ENCODE data around the gene ABCC4. TPM values are rescaled to one million over a fixed set of nuclear protein-coding genes. Genes with fewer than 3 reads are reported as not detected.

Gene ABCC4
- total and polyA plus RNA-seq, 4 donors, result 0.74 to 22.5 (median 2.0) TPM

DNA sequence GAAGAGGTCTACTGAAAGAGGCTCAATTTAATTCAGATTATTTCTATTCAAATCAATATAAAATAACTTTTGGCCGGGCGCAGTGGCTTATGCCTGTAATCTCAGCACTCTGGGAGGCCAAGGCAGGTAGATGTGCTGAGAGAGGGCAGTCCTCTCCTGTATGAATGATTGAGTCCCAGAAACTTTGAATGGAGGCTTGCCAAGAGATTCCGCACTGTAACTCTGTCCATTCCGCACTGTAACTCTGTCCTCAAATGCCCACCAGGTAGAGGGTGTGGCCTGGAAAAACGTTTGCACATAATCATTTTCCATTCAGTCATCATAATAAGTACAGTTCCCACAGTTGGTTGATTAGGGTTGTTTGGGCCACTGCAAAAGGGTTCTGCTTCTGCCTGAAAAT is 314.2 kb downstream of the ABCC4 start:
- no peak overlapping the region for H3K4me3 ChIP-seq (ENCODE audit: low read depth in 1 of 3, low read length in 3 of 3)
- no peaks in the 10 kb centered on the region for H3K9me3 ChIP-seq (ENCODE audit: control insufficient read depth in 4 of 4, low read length in 3 of 4)
- H3K27me3 ChIP-seq (ENCODE audit: control insufficient read depth in 4 of 4, insufficient read depth in 4 of 4, low read length in 3 of 4), result peaks cover 0 to 3% (median 0%) of the 10 kb centered on the region in 4 donors
- TF ChIP-seq SP1 (IDR thresholded peaks at IDR 0.05) (no peak), TAF1 (conservative IDR thresholded peaks at IDR 0.05) (no peak), EGR1 (IDR thresholded peaks at IDR 0.05; ENCODE audit: low read depth in 2 of 2) (no peak), FOXA2 (IDR thresholded peaks at IDR 0.05) (no peak), FOXA1 (IDR thresholded peaks at IDR 0.05) (no peak)
- DNase-seq (ENCODE audit: low spot score), result no peak
- no peak overlapping the region for H3K9ac ChIP-seq (ENCODE audit: low read depth in 1 of 2, low read length in 2 of 2)
- no peak overlapping the region for H3K27ac ChIP-seq (ENCODE audit: low read depth in 1 of 2, low read length in 2 of 2)
- no peaks in the 10 kb centered on the region for H3K4me1 ChIP-seq (ENCODE audit: control insufficient read depth in 4 of 4, insufficient read depth in 4 of 4, low read length in 3 of 4)
- WGBS, result 83% methylated on average over 5 of the region's 5 CpGs
- H3K36me3 ChIP-seq (ENCODE audit: control insufficient read depth in 4 of 4, insufficient read depth in 3 of 4, low read depth in 1 of 4, low read length in 3 of 4), result no peaks in the 10 kb centered on the region

DNA sequence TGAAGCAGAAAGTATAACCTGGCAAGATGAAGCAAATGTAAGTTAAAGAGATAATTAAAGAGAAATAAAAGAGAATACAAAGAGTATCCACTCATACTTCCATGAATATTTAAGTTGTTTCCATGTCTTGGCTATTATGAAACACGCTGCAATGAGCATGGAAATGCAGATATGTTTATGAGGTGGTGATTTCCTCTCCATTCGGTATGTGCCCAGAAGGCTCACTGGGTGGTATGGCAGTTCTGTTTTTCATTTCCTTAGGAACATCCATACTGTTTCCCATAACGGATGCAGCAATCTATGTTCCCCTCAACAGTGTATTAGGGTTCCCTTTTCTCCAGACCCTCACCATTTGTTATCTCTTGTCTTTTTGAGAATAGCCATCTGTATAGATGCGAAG is 316.3 kb downstream of the ABCC4 start:
- Histone ChIP-seq H3K27me3 (ENCODE audit: control insufficient read depth in 4 of 4, insufficient read depth in 4 of 4, low read length in 3 of 4) (no peaks in the 10 kb centered on the region), H3K36me3 (ENCODE audit: control insufficient read depth in 4 of 4, insufficient read depth in 3 of 4, low read depth in 1 of 4, low read length in 3 of 4) (no peaks in the 10 kb centered on the region), H3K27ac (ENCODE audit: low read depth in 1 of 2, low read length in 2 of 2) (no peak overlapping the region), H3K9ac (ENCODE audit: low read depth in 1 of 2, low read length in 2 of 2) (no peak overlapping the region), H3K4me3 (ENCODE audit: low read depth in 1 of 3, low read length in 3 of 3) (no peak overlapping the region), H3K9me3 (ENCODE audit: control insufficient read depth in 4 of 4, low read length in 3 of 4) (no peaks in the 10 kb centered on the region), H3K4me1 (ENCODE audit: control insufficient read depth in 4 of 4, insufficient read depth in 4 of 4, low read length in 3 of 4) (no peaks in the 10 kb centered on the region)
- no peak for TF ChIP-seq HNF4G (IDR thresholded peaks at IDR 0.05)
- TF ChIP-seq, protein P1, sequence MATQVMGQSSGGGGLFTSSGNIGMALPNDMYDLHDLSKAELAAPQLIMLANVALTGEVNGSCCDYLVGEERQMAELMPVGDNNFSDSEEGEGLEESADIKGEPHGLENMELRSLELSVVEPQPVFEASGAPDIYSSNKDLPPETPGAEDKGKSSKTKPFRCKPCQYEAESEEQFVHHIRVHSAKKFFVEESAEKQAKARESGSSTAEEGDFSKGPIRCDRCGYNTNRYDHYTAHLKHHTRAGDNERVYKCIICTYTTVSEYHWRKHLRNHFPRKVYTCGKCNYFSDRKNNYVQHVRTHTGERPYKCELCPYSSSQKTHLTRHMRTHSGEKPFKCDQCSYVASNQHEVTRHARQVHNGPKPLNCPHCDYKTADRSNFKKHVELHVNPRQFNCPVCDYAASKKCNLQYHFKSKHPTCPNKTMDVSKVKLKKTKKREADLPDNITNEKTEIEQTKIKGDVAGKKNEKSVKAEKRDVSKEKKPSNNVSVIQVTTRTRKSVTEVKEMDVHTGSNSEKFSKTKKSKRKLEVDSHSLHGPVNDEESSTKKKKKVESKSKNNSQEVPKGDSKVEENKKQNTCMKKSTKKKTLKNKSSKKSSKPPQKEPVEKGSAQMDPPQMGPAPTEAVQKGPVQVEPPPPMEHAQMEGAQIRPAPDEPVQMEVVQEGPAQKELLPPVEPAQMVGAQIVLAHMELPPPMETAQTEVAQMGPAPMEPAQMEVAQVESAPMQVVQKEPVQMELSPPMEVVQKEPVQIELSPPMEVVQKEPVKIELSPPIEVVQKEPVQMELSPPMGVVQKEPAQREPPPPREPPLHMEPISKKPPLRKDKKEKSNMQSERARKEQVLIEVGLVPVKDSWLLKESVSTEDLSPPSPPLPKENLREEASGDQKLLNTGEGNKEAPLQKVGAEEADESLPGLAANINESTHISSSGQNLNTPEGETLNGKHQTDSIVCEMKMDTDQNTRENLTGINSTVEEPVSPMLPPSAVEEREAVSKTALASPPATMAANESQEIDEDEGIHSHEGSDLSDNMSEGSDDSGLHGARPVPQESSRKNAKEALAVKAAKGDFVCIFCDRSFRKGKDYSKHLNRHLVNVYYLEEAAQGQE (IDR thresholded peaks at IDR 0.05), result no peak
- TF ChIP-seq RXRA (IDR thresholded peaks at IDR 0.05), result no peak
- TF ChIP-seq EGR1 (IDR thresholded peaks at IDR 0.05; ENCODE audit: low read depth in 2 of 2), result no peak
- TF ChIP-seq FOXA2 (IDR thresholded peaks at IDR 0.05), result no peak
- TF ChIP-seq RAD21 (IDR thresholded peaks at IDR 0.05), result no peak
- TF ChIP-seq NR2F2 (IDR thresholded peaks at IDR 0.05), result no peak
- TF ChIP-seq, protein P2, sequence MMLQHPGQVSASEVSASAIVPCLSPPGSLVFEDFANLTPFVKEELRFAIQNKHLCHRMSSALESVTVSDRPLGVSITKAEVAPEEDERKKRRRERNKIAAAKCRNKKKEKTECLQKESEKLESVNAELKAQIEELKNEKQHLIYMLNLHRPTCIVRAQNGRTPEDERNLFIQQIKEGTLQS (IDR thresholded peaks at IDR 0.05), result no peak
- no peak for TF ChIP-seq JUND (IDR thresholded peaks at IDR 0.05)
- TF ChIP-seq, protein P3, sequence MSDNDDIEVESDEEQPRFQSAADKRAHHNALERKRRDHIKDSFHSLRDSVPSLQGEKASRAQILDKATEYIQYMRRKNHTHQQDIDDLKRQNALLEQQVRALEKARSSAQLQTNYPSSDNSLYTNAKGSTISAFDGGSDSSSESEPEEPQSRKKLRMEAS (IDR thresholded peaks at IDR 0.05), result no peak
- no peak for TF ChIP-seq TAF1 (conservative IDR thresholded peaks at IDR 0.05)
- no peak for TF ChIP-seq HNF4A (conservative IDR thresholded peaks at IDR 0.05)
- no peak for TF ChIP-seq GABPA (IDR thresholded peaks at IDR 0.05 in 1 of 2, conservative IDR thresholded peaks at IDR 0.05 in 1 of 2)
- TF ChIP-seq SP1 (IDR thresholded peaks at IDR 0.05), result no peak
- WGBS, result 82% methylated on average over 4 of the region's 4 CpGs
- no peak for DNase-seq (ENCODE audit: low spot score)

DNA sequence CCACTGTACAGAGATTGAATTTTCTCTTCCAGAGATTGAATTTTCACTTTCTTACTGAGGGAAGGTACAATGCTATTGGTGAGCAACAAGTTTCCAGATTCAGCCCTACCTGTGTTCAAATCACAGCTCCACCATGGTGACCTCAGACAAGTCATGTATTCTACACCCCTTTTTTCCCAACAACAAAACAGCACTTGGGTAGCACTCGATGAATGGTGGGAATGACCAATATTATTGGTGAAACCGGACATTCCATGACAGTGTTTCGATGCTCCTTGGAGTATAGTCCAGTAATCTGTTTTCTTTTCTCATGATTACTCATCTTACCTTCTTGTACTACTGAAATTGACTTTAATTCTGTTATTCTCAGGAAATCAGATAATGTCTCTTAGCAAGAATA is 322.7 kb downstream of the ABCC4 start:
- no peaks in the 10 kb centered on the region for H3K4me1 ChIP-seq (ENCODE audit: control insufficient read depth in 4 of 4, insufficient read depth in 4 of 4, low read length in 3 of 4)
- peaks cover 0 to 3% (median under 1%) of the 10 kb centered on the region in 4 donors for H3K9me3 ChIP-seq (ENCODE audit: control insufficient read depth in 4 of 4, low read length in 3 of 4)
- no peak overlapping the region for H3K9ac ChIP-seq (ENCODE audit: low read depth in 1 of 2, low read length in 2 of 2)
- no peak overlapping the region for H3K4me3 ChIP-seq (ENCODE audit: low read depth in 1 of 3, low read length in 3 of 3)
- no peaks in the 10 kb centered on the region for H3K27me3 ChIP-seq (ENCODE audit: control insufficient read depth in 4 of 4, insufficient read depth in 4 of 4, low read length in 3 of 4)
- no peak for DNase-seq (ENCODE audit: low spot score)
- TF ChIP-seq RXRA (IDR thresholded peaks at IDR 0.05), result no peak
- TF ChIP-seq, protein P4, sequence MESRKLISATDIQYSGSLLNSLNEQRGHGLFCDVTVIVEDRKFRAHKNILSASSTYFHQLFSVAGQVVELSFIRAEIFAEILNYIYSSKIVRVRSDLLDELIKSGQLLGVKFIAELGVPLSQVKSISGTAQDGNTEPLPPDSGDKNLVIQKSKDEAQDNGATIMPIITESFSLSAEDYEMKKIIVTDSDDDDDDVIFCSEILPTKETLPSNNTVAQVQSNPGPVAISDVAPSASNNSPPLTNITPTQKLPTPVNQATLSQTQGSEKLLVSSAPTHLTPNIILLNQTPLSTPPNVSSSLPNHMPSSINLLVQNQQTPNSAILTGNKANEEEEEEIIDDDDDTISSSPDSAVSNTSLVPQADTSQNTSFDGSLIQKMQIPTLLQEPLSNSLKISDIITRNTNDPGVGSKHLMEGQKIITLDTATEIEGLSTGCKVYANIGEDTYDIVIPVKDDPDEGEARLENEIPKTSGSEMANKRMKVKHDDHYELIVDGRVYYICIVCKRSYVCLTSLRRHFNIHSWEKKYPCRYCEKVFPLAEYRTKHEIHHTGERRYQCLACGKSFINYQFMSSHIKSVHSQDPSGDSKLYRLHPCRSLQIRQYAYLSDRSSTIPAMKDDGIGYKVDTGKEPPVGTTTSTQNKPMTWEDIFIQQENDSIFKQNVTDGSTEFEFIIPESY (IDR thresholded peaks at IDR 0.05), result no peak
- H3K36me3 ChIP-seq (ENCODE audit: control insufficient read depth in 4 of 4, insufficient read depth in 3 of 4, low read depth in 1 of 4, low read length in 3 of 4), result no peaks in the 10 kb centered on the region
- WGBS, result 82% methylated on average over 3 of the region's 3 CpGs
- H3K27ac ChIP-seq (ENCODE audit: low read depth in 1 of 2, low read length in 2 of 2), result no peak overlapping the region
